ENCODE measurements around the gene GPS1.

Gene GPS1

GRCh38 chr17:82088838-82089722, 37.4 kb downstream of the GPS1 start:
- no peaks in the 10 kb centered on the region for H3K9me2 ChIP-seq (replicated peaks; ENCODE audit: control insufficient read depth, low read length)
- peaks cover 15% of the 10 kb centered on the region for H3K79me2 ChIP-seq (ENCODE audit: control insufficient read depth, low read length)
- H3K4me2 ChIP-seq (ENCODE audit: low read length): no peak overlapping the region
- H3K36me3 ChIP-seq (ENCODE audit: control insufficient read depth, low read length): peaks cover 98% of the 10 kb centered on the region
- no peak overlapping the region for H3K4me3 ChIP-seq (ENCODE audit: low read length)
- H3F3A ChIP-seq (ENCODE audit: control insufficient read depth, insufficient read depth): no peaks in the 10 kb centered on the region
- TF ChIP-seq CTCF (IDR thresholded peaks at IDR 0.05; ENCODE audit: low read depth, low read length, poor library complexity, severe bottlenecking): no peak
- no peak for TF ChIP-seq EZH2phosphoT487 (IDR thresholded peaks at IDR 0.05; ENCODE audit: borderline replicate concordance, low read length)
- no peaks in the 10 kb centered on the region for H3K27me3 ChIP-seq (ENCODE audit: control insufficient read depth, low read length)
- H3K4me1 ChIP-seq (ENCODE audit: control insufficient read depth, low read length): no peaks in the 10 kb centered on the region
- H3K9me3 ChIP-seq (ENCODE audit: control insufficient read depth, insufficient read depth, low read length): no peaks in the 10 kb centered on the region
- H3K27ac ChIP-seq (ENCODE audit: low read depth, low read length): no peak overlapping the region
- no peaks in the 10 kb centered on the region for H4K20me1 ChIP-seq (ENCODE audit: control insufficient read depth, insufficient read depth, low read depth, low read length)

GRCh38 chr17:82089723-82090548, 38.2 kb downstream of the GPS1 start:
- Histone ChIP-seq H3K79me2 (ENCODE audit: control insufficient read depth, low read length) (peaks cover 20% of the 10 kb centered on the region), H3K9me3 (ENCODE audit: control insufficient read depth, insufficient read depth, low read length) (no peaks in the 10 kb centered on the region), H3K4me2 (ENCODE audit: low read length) (no peak overlapping the region), H3K4me3 (ENCODE audit: low read length) (no peak overlapping the region), H3K4me1 (ENCODE audit: control insufficient read depth, low read length) (no peaks in the 10 kb centered on the region), H3K27me3 (ENCODE audit: control insufficient read depth, low read length) (no peaks in the 10 kb centered on the region), H3F3A (ENCODE audit: control insufficient read depth, insufficient read depth) (no peaks in the 10 kb centered on the region), H3K36me3 (ENCODE audit: control insufficient read depth, low read length) (peaks cover 94% of the 10 kb centered on the region), H3K9me2 (replicated peaks; ENCODE audit: control insufficient read depth, low read length) (no peaks in the 10 kb centered on the region), H3K27ac (ENCODE audit: low read depth, low read length) (no peak overlapping the region), H4K20me1 (ENCODE audit: control insufficient read depth, insufficient read depth, low read depth, low read length) (no peaks in the 10 kb centered on the region)
- TF ChIP-seq EZH2phosphoT487 (IDR thresholded peaks at IDR 0.05; ENCODE audit: borderline replicate concordance, low read length) (no peak), CTCF (IDR thresholded peaks at IDR 0.05; ENCODE audit: low read depth, low read length, poor library complexity, severe bottlenecking) (no peak)

- no peaks in the 10 kb centered on the region for H3F3A ChIP-seq (ENCODE audit: control insufficient read depth, insufficient read depth)
- no peaks in the 10 kb centered on the region for H3K9me3 ChIP-seq (ENCODE audit: control insufficient read depth, insufficient read depth, low read length)
- H3K36me3 ChIP-seq (ENCODE audit: control insufficient read depth, low read length): peaks cover 94% of the 10 kb centered on the region
- no peak overlapping the region for H3K27ac ChIP-seq (ENCODE audit: low read depth, low read length)
- H3K4me1 ChIP-seq (ENCODE audit: control insufficient read depth, low read length): peaks cover under 1% of the 10 kb centered on the region
- no peaks in the 10 kb centered on the region for H3K27me3 ChIP-seq (ENCODE audit: control insufficient read depth, low read length)
- TF ChIP-seq CTCF (IDR thresholded peaks at IDR 0.05; ENCODE audit: low read depth, low read length, poor library complexity, severe bottlenecking): no peak
- H3K4me3 ChIP-seq (ENCODE audit: low read length): no peak overlapping the region
- H3K9me2 ChIP-seq (replicated peaks; ENCODE audit: control insufficient read depth, low read length): no peaks in the 10 kb centered on the region
- H3K4me2 ChIP-seq (ENCODE audit: low read length): no peak overlapping the region
- 0 out of 2 replicates have a peak, but pooled peaks cover 6% of the 10 kb centered on the region for H4K20me1 ChIP-seq (ENCODE audit: control insufficient read depth, insufficient read depth, low read depth, low read length)
- H3K79me2 ChIP-seq (ENCODE audit: control insufficient read depth, low read length): peaks cover 28% of the 10 kb centered on the region
Measured at GRCh38 chr17:82090549-82091263, 39.0 kb downstream of the GPS1 start.

Data from DOHH2 (cell line).